HG02870 (cell line): ENCODE results near the gene TTC1.
A peak's percentile ranks its signal among the peaks of the same experiment; 100 is the strongest.

Source experiments
- ATAC-seq: cut with Tn5 transposase; IDR thresholded peaks from one replicate; pipeline ENCODE4 v1.9.1; 2021; ENCODE audit warnings: mild to moderate bottlenecking, moderate library complexity; ENCODE audit not compliant: unreplicated experiment

The TTC1 gene

GRCh38 chr5:160082614-160083500 is 73.9 kb downstream of the TTC1 start:
- ATAC-seq: no peak

GRCh38 chr5:160083501-160083900 is 74.6 kb downstream of the TTC1 start:
- ATAC-seq: no peak

GRCh38 chr5:160084144-160084543 is 75.2 kb downstream of the TTC1 start:
- no peak for ATAC-seq

GRCh38 chr5:160087199-160087598 is 78.3 kb downstream of the TTC1 start:
- ATAC-seq: no peak

DNA sequence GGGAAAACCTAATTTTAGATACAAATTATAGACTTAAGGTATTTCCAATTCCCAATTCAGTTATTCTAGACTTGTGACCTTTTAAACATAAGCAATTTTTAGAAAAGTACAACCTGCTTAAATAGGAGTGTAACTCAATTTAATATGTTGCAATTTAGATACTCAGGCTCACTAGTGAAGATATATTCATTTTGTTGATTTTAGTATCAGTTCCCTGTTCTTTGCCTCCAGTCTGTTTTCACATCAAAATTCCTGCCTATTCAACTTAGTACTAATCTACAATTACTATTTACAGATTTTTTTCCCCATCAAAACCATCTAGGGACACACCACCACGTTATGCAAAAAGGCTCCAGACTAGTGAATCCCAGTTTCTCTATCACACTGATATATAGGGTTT is 79.9 kb downstream of the TTC1 start:
- ATAC-seq: no peak

GRCh38 chr5:160089531-160089930 is 80.6 kb downstream of the TTC1 start:
- ATAC-seq: no peak

DNA sequence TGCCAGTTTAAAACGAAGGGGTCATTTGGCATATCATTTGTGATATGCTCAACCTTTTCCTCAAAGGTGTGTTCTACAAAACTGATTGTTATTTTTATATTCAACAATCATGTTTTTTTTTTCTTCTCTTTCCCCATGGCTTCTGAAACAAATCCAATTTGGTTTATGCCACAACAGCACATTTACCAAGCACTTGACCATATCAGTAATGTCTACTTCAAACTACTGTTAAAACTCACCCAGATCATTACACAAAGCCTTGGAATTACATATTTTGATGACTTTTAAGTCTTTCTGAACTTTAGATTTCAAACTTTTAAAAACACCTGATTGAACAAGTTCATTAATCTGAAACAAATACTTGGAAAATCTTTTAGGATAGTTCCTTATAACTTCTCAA is 81.1 kb downstream of the TTC1 start:
- no peak for ATAC-seq

DNA sequence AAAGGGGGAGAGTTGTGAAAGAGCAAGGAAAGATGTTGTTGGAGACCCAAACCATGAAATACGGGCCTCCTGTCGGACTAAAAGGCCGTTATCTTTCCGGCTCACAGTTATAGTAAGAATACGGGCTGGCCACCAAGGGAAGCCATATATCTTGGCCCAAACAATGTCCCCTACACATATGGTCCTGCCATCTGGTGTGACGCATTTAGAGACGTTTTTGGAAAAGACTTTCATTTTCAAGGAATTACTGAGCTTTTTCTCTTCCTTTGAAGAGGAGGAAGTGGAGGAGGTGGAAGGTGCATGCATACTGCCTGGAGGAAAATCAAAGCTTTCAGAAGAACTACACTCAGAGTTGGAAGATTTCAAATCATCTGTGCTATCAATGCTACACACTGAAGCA is 83.6 kb downstream of the TTC1 start:
- ATAC-seq: no peak

- ATAC-seq: peak; percentile 89
Measured at GRCh38 chr5:160092960-160093707, 84.2 kb downstream of the TTC1 start.

GRCh38 chr5:160096178-160096577 is 87.2 kb downstream of the TTC1 start:
- ATAC-seq: no peak

- ATAC-seq: no peak
Measured at GRCh38 chr5:160097991-160098390, 89.1 kb downstream of the TTC1 start.

DNA sequence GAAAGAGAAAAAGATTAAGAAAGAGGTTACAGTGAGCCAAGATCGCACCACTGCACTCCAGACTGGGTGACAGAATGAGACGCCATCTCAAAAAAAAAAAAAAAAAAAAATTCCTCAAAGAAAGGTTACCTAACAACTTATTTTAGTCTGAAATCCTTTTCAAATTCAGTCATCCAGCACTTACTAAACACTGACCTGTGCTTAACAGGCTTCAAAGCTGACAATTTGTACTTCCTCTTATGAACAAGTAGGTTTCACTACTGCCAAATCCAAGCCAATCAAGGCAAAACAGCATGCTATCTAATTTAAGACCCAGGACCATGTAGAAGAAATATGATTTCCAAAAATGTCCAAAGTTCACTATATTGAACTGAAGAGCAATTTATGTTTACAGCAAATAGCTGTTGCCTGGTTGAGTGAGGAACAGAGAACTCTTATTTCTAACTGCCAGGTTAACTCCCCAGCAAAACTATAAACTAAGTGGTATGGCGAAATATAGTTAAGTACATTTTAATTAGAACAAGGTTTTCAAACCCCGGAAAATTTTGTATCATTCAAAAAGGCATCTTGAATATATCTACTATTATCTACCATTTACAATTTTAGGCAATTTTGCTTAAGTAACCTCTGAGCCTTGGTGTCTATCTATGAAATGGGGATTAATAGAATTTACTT is 96.9 kb downstream of the TTC1 start:
- ATAC-seq: peak; percentile 91

DNA sequence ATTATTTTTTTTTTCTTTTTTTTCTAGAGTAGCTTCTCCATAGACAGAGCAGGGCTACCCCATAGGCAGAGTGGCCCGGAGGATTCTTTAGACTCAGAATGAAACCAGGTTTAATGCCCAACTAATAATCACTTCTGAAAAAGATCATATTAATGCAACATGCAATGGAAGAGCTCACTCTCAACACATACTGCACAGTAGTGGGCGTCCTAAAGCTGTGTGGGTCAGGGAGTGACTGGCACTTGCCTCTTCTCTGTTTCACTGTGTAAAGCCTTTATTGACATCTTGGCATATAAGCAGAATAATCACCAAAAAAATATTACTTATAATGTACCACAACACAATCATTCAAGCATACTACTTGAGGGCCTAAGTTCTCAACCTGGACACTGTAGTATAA is 99.2 kb downstream of the TTC1 start:
- no peak for ATAC-seq
